Esophagus muscularis mucosa (tissue), 4 donors: ENCODE results near the gene SPECC1. TPM values are rescaled to one million over a fixed set of nuclear protein-coding genes. Genes with fewer than 3 reads are reported as not detected.
"Not testable (repeated sequence)": the region's sequence is repeated elsewhere in the genome, so short reads cannot be mapped to it uniquely, and the experiment has no call there.

Source experiments
- DNase-seq: peaks from one replicate; pipeline ENCODE4 v3.0.0-alpha.2; 2017; ENCODE audit errors: extremely low spot score
- H3K27ac ChIP-seq, 4 donors: fragments of 200-600 bp; sonication (generic); replicated peaks in 1 of 4; 1 replicate in 3 of 4; 2 replicates in 1 of 4; pipeline ENCODE4 v1.5.1; 2016 to 2019; ENCODE audit warnings: mild to moderate bottlenecking in 1 of 4
- H3K27me3 ChIP-seq, 4 donors: fragments of 200-600 bp; sonication (generic); one replicate each; pipeline versions ENCODE4 v1.5.1 to v1.6.0; 2016 to 2019
- H3K36me3 ChIP-seq, 4 donors: fragments of 200-600 bp; sonication (generic); one replicate each; pipeline ENCODE4 v1.5.1; 2016 to 2019
- H3K4me1 ChIP-seq, 4 donors: fragments of 200-600 bp; sonication (generic); one replicate each; pipeline ENCODE4 v1.5.1; 2016 to 2019
- H3K4me3 ChIP-seq, 4 donors: fragments of 200-600 bp; sonication (generic); 1 replicate in 2 of 4; 2 replicates in 2 of 4; pipeline ENCODE4 v1.5.1; 2016 to 2019; ENCODE audit warnings: mild to moderate bottlenecking in 4 of 4, moderate library complexity in 1 of 4
- H3K9me3 ChIP-seq, 4 donors: fragments of 200-600 bp; sonication (generic); 1 replicate in 3 of 4; 2 replicates in 1 of 4; pipeline ENCODE4 v1.5.1; 2016 to 2019
- CTCF ChIP-seq, 3 experiments: fragments of 200-600 bp in 2 of 3; fragments of 450-650 bp in 1 of 3; sonication (generic) in 2 of 3; IDR thresholded peaks; one replicate each; pipeline ENCODE4 v1.5.1; 2017 to 2019; ENCODE audit warnings: antibody characterized with exemption in 3 of 3, mild to moderate bottlenecking in 2 of 3, moderate library complexity in 1 of 3
- EP300 ChIP-seq: sonication (generic); formaldehyde crosslinking; IDR thresholded peaks from one replicate; pipeline ENCODE4 v1.6.1; 2017; ENCODE audit warnings: antibody characterized with exemption
- POLR2A ChIP-seq: fragments of 450-650 bp; IDR thresholded peaks from one replicate; pipeline ENCODE4 v1.6.1; 2017; ENCODE audit warnings: antibody characterized with exemption, moderate library complexity, mild to moderate bottlenecking, low read depth
- POLR2AphosphoS5 ChIP-seq, 2 donors: sonication (generic); formaldehyde crosslinking; IDR thresholded peaks; one replicate each; pipeline ENCODE4 v1.6.1; 2017; ENCODE audit warnings: antibody characterized with exemption in 2 of 2
- WGBS: methylation state at CpG from one replicate; pipeline ENCODE4 v1.1.5; 2018; 5-methylcytosine and 5-hydroxymethylcytosine counted together
- intact Hi-C: fragments of 100-400 bp; cut with DNase I; formaldehyde crosslinking; loops from one replicate; pipeline ENCODE4 v1.15.1; 2023
- total RNA-seq, 4 donors: library from RNA; depleted of rRNA; stranded (reverse); fragments of >200 nt; gene quantifications; one replicate each; pipeline versions ENCODE4 v1.1.0 to v1.2.1, GENCODE V29; 2016

The SPECC1 gene
- total RNA-seq, 4 donors from 2014 or later: 16.7 to 28.8 (median 24.7) TPM

- WGBS: 54% methylated on average over 6 of the region's 8 CpGs
- DNase-seq: no peak
- intact Hi-C loops: loop anchor here (2.0 to 10.0 kb wide), 3 partner anchors 90 to 768 kb away; no protein-coding TSS in a partner anchor
- TF ChIP-seq POLR2A (no peak), CTCF (IDR thresholded peaks at IDR 0.05) (peak; percentile 65 to 85 (median 67))
- Histone ChIP-seq H3K27me3 (no peaks in the 10 kb centered on the region), H3K27ac (no peak overlapping the region), H3K9me3 (no peaks in the 10 kb centered on the region), H3K4me1 (peaks cover 0 to 7% (median 5%) of the 10 kb centered on the region in 4 donors), H3K4me3 (no peak overlapping the region), H3K36me3 (peaks cover 0 to 5% (median 3%) of the 10 kb centered on the region in 4 donors)
Observed at GRCh38 chr17:20226814-20227482, 217.8 kb downstream of the SPECC1 start.

- 95% methylated on average over 11 of the region's 11 CpGs for WGBS
- H3K4me1 ChIP-seq, H3K9me3 ChIP-seq, H3K27me3 ChIP-seq, H3K27ac ChIP-seq, H3K4me3 ChIP-seq, DNase-seq: not testable (repeated sequence)
- intact Hi-C loops: loop anchor here (2.0 to 10.0 kb wide), 3 partner anchors 89 to 767 kb away; no protein-coding TSS in a partner anchor
- peaks cover 0 to 14% (median 10%) of the 10 kb centered on the region in 4 donors for H3K36me3 ChIP-seq
Observed at GRCh38 chr17:20227720-20228370, 218.7 kb downstream of the SPECC1 start.

GRCh38 chr17:20228410-20228809 lies 219.3 kb downstream of the SPECC1 start:
- Histone ChIP-seq H3K36me3 (peaks cover 0 to 15% (median 10%) of the 10 kb centered on the region in 4 donors), H3K4me3 (no peak overlapping the region), H3K27ac (no peak overlapping the region), H3K9me3 (no peaks in the 10 kb centered on the region), H3K27me3 (no peaks in the 10 kb centered on the region), H3K4me1 (peaks cover 0 to 7% (median 5%) of the 10 kb centered on the region in 4 donors)
- intact Hi-C loops: loop anchor here (5.0 to 10.0 kb wide), 2 partner anchors 89 to 766 kb away; no protein-coding TSS in a partner anchor
- no peak for TF ChIP-seq EP300
- no peak for DNase-seq
- 100% methylated on average over 1 of the region's 1 CpG for WGBS

GRCh38 chr17:20228860-20229259 lies 219.7 kb downstream of the SPECC1 start:
- H3K27me3 ChIP-seq: no peaks in the 10 kb centered on the region
- DNase-seq: no peak
- H3K36me3 ChIP-seq: peaks cover 0 to 15% (median 10%) of the 10 kb centered on the region in 4 donors
- TF ChIP-seq EP300 (no peak), POLR2A (no peak), POLR2AphosphoS5 (IDR thresholded peaks at IDR 0.05) (no peak), CTCF (IDR thresholded peaks at IDR 0.05) (no peak)
- intact Hi-C loops: loop anchor here (5.0 to 10.0 kb wide), 2 partner anchors 88 to 766 kb away; no protein-coding TSS in a partner anchor
- peaks cover 0 to 7% (median 5%) of the 10 kb centered on the region in 4 donors for H3K4me1 ChIP-seq
- no peak overlapping the region for H3K4me3 ChIP-seq
- H3K27ac ChIP-seq: no peak overlapping the region
- 53% methylated on average over 3 of the region's 3 CpGs for WGBS
- H3K9me3 ChIP-seq: no peaks in the 10 kb centered on the region

GRCh38 chr17:20230924-20231323 lies 221.8 kb downstream of the SPECC1 start:
- Histone ChIP-seq H3K4me3 (no peak overlapping the region), H3K36me3 (peaks cover 4 to 15% (median 10%) of the 10 kb centered on the region in 4 donors), H3K4me1 (peaks cover 0 to 7% (median 5%) of the 10 kb centered on the region in 4 donors), H3K27ac (no peak overlapping the region), H3K27me3 (no peaks in the 10 kb centered on the region), H3K9me3 (no peaks in the 10 kb centered on the region)
- TF ChIP-seq POLR2A: no peak
- TF ChIP-seq EP300: no peak
- no peak for TF ChIP-seq POLR2AphosphoS5 (IDR thresholded peaks at IDR 0.05)
- TF ChIP-seq CTCF (IDR thresholded peaks at IDR 0.05): no peak
- intact Hi-C loops: no loop called here
- no peak for DNase-seq
- 81% methylated on average over 2 of the region's 2 CpGs for WGBS
